Measurements from ENCODE around the gene CCDC154.

Gene CCDC154

GRCh38 chr16:1434644-1435592 lies 9.4 kb downstream of the CCDC154 start:
- no peak overlapping the region for H2BK15ac ChIP-seq (replicated peaks; ENCODE audit: low read depth)
- no peaks in the 10 kb centered on the region for H3K79me2 ChIP-seq (ENCODE audit: control insufficient read depth, insufficient read depth, low read length)
- no peak for DNase-seq
- H3K36me3 ChIP-seq (ENCODE audit: control insufficient read depth, insufficient read depth, low read length) = no peaks in the 10 kb centered on the region
- no peak overlapping the region for H3K4me2 ChIP-seq (ENCODE audit: low read length)
- H3K18ac ChIP-seq (ENCODE audit: low read length) = no peak overlapping the region
- H2AK5ac ChIP-seq (ENCODE audit: low read length) = no peak overlapping the region
- H3K4me1 ChIP-seq (ENCODE audit: control insufficient read depth, low read depth, low read length) = no peaks in the 10 kb centered on the region
- no peak overlapping the region for H3K9ac ChIP-seq (ENCODE audit: low read length)
- no peak overlapping the region for H3K56ac ChIP-seq (ENCODE audit: low read length)
- no peak overlapping the region for H2BK5ac ChIP-seq (ENCODE audit: low read length)
- no peak overlapping the region for H4K8ac ChIP-seq (ENCODE audit: low read depth, low read length)
- no peak overlapping the region for H3K23ac ChIP-seq (ENCODE audit: low read length)
- H2BK120ac ChIP-seq (ENCODE audit: low read depth, low read length) = no peak overlapping the region
- no CpG with 5 or more reads among the region's 40 CpGs for whole genome bisulfite sequencing (ENCODE audit: extremely low coverage, insufficient coverage, low lambda C conversion rate)
- no peak overlapping the region for H4K5ac ChIP-seq (ENCODE audit: low read length)
- H3K27me3 ChIP-seq (ENCODE audit: insufficient read depth, low read length, poor library complexity) = no peaks in the 10 kb centered on the region
- H3K4me3 ChIP-seq (ENCODE audit: low read length) = no peak overlapping the region
- no peak overlapping the region for H3K4ac ChIP-seq (ENCODE audit: low read depth, low read length)
- H3K27ac ChIP-seq (ENCODE audit: low read depth, low read length) = no peak overlapping the region
- no peaks in the 10 kb centered on the region for H3K79me1 ChIP-seq (ENCODE audit: low read length)

GRCh38 chr16:1433756-1434155 lies 10.6 kb downstream of the CCDC154 start:
- no peak overlapping the region for H3K9ac ChIP-seq (ENCODE audit: low read length)
- H4K5ac ChIP-seq (ENCODE audit: low read length) = no peak overlapping the region
- no peak overlapping the region for H2BK5ac ChIP-seq (ENCODE audit: low read length)
- no peaks in the 10 kb centered on the region for H3K79me2 ChIP-seq (ENCODE audit: control insufficient read depth, insufficient read depth, low read length)
- no peaks in the 10 kb centered on the region for H3K4me1 ChIP-seq (ENCODE audit: control insufficient read depth, low read depth, low read length)
- no peak overlapping the region for H3K27ac ChIP-seq (ENCODE audit: low read depth, low read length)
- no peaks in the 10 kb centered on the region for H3K27me3 ChIP-seq (ENCODE audit: insufficient read depth, low read length, poor library complexity)
- H3K18ac ChIP-seq (ENCODE audit: low read length) = no peak overlapping the region
- no peak overlapping the region for H3K56ac ChIP-seq (ENCODE audit: low read length)
- H2AK5ac ChIP-seq (ENCODE audit: low read length) = no peak overlapping the region
- no peak overlapping the region for H2BK15ac ChIP-seq (replicated peaks; ENCODE audit: low read depth)
- DNase-seq = no peak
- H3K4ac ChIP-seq (ENCODE audit: low read depth, low read length) = no peak overlapping the region
- no peak overlapping the region for H4K8ac ChIP-seq (ENCODE audit: low read depth, low read length)
- H3K23ac ChIP-seq (ENCODE audit: low read length) = no peak overlapping the region
- no peaks in the 10 kb centered on the region for H3K79me1 ChIP-seq (ENCODE audit: low read length)
- no CpG with 5 or more reads among the region's 22 CpGs for WGBS (ENCODE audit: extremely low coverage, insufficient coverage, low lambda C conversion rate)
- H3K4me2 ChIP-seq (ENCODE audit: low read length) = no peak overlapping the region
- H3K4me3 ChIP-seq (ENCODE audit: low read length) = no peak overlapping the region
- no peaks in the 10 kb centered on the region for H3K36me3 ChIP-seq (ENCODE audit: control insufficient read depth, insufficient read depth, low read length)
- H2BK120ac ChIP-seq (ENCODE audit: low read depth, low read length) = no peak overlapping the region

- no peak overlapping the region for H2BK15ac ChIP-seq (replicated peaks; ENCODE audit: low read depth)
- no peak overlapping the region for H2BK120ac ChIP-seq (ENCODE audit: low read depth, low read length)
- no peak overlapping the region for H3K4me2 ChIP-seq (ENCODE audit: low read length)
- no peaks in the 10 kb centered on the region for H3K4me1 ChIP-seq (ENCODE audit: control insufficient read depth, low read depth, low read length)
- no peak overlapping the region for H3K18ac ChIP-seq (ENCODE audit: low read length)
- H4K8ac ChIP-seq (ENCODE audit: low read depth, low read length) = no peak overlapping the region
- H3K4me3 ChIP-seq (ENCODE audit: low read length) = no peak overlapping the region
- H2AK5ac ChIP-seq (ENCODE audit: low read length) = no peak overlapping the region
- H3K27me3 ChIP-seq (ENCODE audit: insufficient read depth, low read length, poor library complexity) = no peaks in the 10 kb centered on the region
- no peak overlapping the region for H3K23ac ChIP-seq (ENCODE audit: low read length)
- no peaks in the 10 kb centered on the region for H3K79me1 ChIP-seq (ENCODE audit: low read length)
- WGBS (ENCODE audit: extremely low coverage, insufficient coverage, low lambda C conversion rate) = no CpG with 5 or more reads among the region's 14 CpGs
- H4K5ac ChIP-seq (ENCODE audit: low read length) = no peak overlapping the region
- no peak overlapping the region for H3K56ac ChIP-seq (ENCODE audit: low read length)
- no peaks in the 10 kb centered on the region for H3K79me2 ChIP-seq (ENCODE audit: control insufficient read depth, insufficient read depth, low read length)
- no peak overlapping the region for H3K9ac ChIP-seq (ENCODE audit: low read length)
- no peak overlapping the region for H2BK5ac ChIP-seq (ENCODE audit: low read length)
- H3K36me3 ChIP-seq (ENCODE audit: control insufficient read depth, insufficient read depth, low read length) = no peaks in the 10 kb centered on the region
- no peak overlapping the region for H3K4ac ChIP-seq (ENCODE audit: low read depth, low read length)
- H3K27ac ChIP-seq (ENCODE audit: low read depth, low read length) = no peak overlapping the region
- no peak for DNase-seq
Observed at GRCh38 chr16:1433263-1433560, 11.1 kb downstream of the CCDC154 start.

- no CpG with 5 or more reads among the region's 63 CpGs for WGBS (ENCODE audit: extremely low coverage, insufficient coverage, low lambda C conversion rate)
- DNase-seq = no peak
Observed at GRCh38 chr16:1432388-1433262, 11.7 kb downstream of the CCDC154 start.

GRCh38 chr16:1431497-1432270 lies 12.7 kb downstream of the CCDC154 start:
- no peak overlapping the region for H3K4me3 ChIP-seq (ENCODE audit: low read length)
- H3K9ac ChIP-seq (ENCODE audit: low read length) = no peak overlapping the region
- no peak overlapping the region for H3K56ac ChIP-seq (ENCODE audit: low read length)
- no peak overlapping the region for H3K27ac ChIP-seq (ENCODE audit: low read depth, low read length)
- no peak overlapping the region for H2BK120ac ChIP-seq (ENCODE audit: low read depth, low read length)
- H3K4ac ChIP-seq (ENCODE audit: low read depth, low read length) = no peak overlapping the region
- H3K27me3 ChIP-seq (ENCODE audit: insufficient read depth, low read length, poor library complexity) = no peaks in the 10 kb centered on the region
- no peak overlapping the region for H3K23ac ChIP-seq (ENCODE audit: low read length)
- H4K5ac ChIP-seq (ENCODE audit: low read length) = no peak overlapping the region
- no peaks in the 10 kb centered on the region for H3K4me1 ChIP-seq (ENCODE audit: control insufficient read depth, low read depth, low read length)
- no peak overlapping the region for H2AK5ac ChIP-seq (ENCODE audit: low read length)
- DNase-seq = no peak
- no peaks in the 10 kb centered on the region for H3K36me3 ChIP-seq (ENCODE audit: control insufficient read depth, insufficient read depth, low read length)
- no peak overlapping the region for H3K4me2 ChIP-seq (ENCODE audit: low read length)
- H4K8ac ChIP-seq (ENCODE audit: low read depth, low read length) = no peak overlapping the region
- H3K18ac ChIP-seq (ENCODE audit: low read length) = no peak overlapping the region
- H3K79me1 ChIP-seq (ENCODE audit: low read length) = no peaks in the 10 kb centered on the region
- H2BK5ac ChIP-seq (ENCODE audit: low read length) = no peak overlapping the region
- no peak overlapping the region for H2BK15ac ChIP-seq (replicated peaks; ENCODE audit: low read depth)
- H3K79me2 ChIP-seq (ENCODE audit: control insufficient read depth, insufficient read depth, low read length) = no peaks in the 10 kb centered on the region
- no CpG with 5 or more reads among the region's 20 CpGs for WGBS (ENCODE audit: extremely low coverage, insufficient coverage, low lambda C conversion rate)

More at GRCh38 chr16:1432388-1433262, 11.7 kb downstream of the CCDC154 start:
- H3K23ac ChIP-seq (ENCODE audit: low read length) = no peak overlapping the region
- H2BK120ac ChIP-seq (ENCODE audit: low read depth, low read length) = no peak overlapping the region
- no peak overlapping the region for H3K4ac ChIP-seq (ENCODE audit: low read depth, low read length)
- H2AK5ac ChIP-seq (ENCODE audit: low read length) = no peak overlapping the region
- no peak overlapping the region for H3K4me2 ChIP-seq (ENCODE audit: low read length)
- H2BK15ac ChIP-seq (replicated peaks; ENCODE audit: low read depth) = no peak overlapping the region
- H4K8ac ChIP-seq (ENCODE audit: low read depth, low read length) = no peak overlapping the region
- H3K36me3 ChIP-seq (ENCODE audit: control insufficient read depth, insufficient read depth, low read length) = no peaks in the 10 kb centered on the region
- H4K5ac ChIP-seq (ENCODE audit: low read length) = no peak overlapping the region
- no peak overlapping the region for H3K9ac ChIP-seq (ENCODE audit: low read length)
- H3K27ac ChIP-seq (ENCODE audit: low read depth, low read length) = no peak overlapping the region
- H3K79me1 ChIP-seq (ENCODE audit: low read length) = no peaks in the 10 kb centered on the region
- H3K4me1 ChIP-seq (ENCODE audit: control insufficient read depth, low read depth, low read length) = no peaks in the 10 kb centered on the region
- H3K79me2 ChIP-seq (ENCODE audit: control insufficient read depth, insufficient read depth, low read length) = no peaks in the 10 kb centered on the region
- H2BK5ac ChIP-seq (ENCODE audit: low read length) = no peak overlapping the region
- no peak overlapping the region for H3K18ac ChIP-seq (ENCODE audit: low read length)
- no peaks in the 10 kb centered on the region for H3K27me3 ChIP-seq (ENCODE audit: insufficient read depth, low read length, poor library complexity)
- no peak overlapping the region for H3K4me3 ChIP-seq (ENCODE audit: low read length)
- H3K56ac ChIP-seq (ENCODE audit: low read length) = no peak overlapping the region
